Esophagus squamous epithelium (tissue), 5 donors: ENCODE measurements around the gene SORL1-AS1.

Source experiments
- DNase-seq: peaks from one replicate; lab custom pipeline; 2025; lab: John Stamatoyannopoulos, UW
- H3K27ac ChIP-seq, 4 donors: fragments of 200-600 bp; sonication (generic); one replicate each; pipeline ENCODE4 v1.5.1; 2016 to 2019; ENCODE audit warnings: mild to moderate bottlenecking in 1 of 4
- H3K27me3 ChIP-seq, 4 donors: fragments of 200-600 bp; sonication (generic); 1 replicate in 3 of 4; 2 replicates in 1 of 4; pipeline versions ENCODE4 v1.5.1 to v1.6.0; 2017 to 2021; ENCODE audit warnings: antibody characterized with exemption in 1 of 4
- H3K36me3 ChIP-seq, 3 donors: fragments of 200-600 bp; sonication (generic); one replicate each; pipeline ENCODE4 v1.5.1; 2016 to 2019
- H3K4me1 ChIP-seq, 3 donors: fragments of 200-600 bp; sonication (generic); one replicate each; pipeline ENCODE4 v1.5.1; 2017 to 2019
- H3K4me3 ChIP-seq, 4 donors: fragments of 200-600 bp; sonication (generic); 1 replicate in 3 of 4; 2 replicates in 1 of 4; pipeline ENCODE4 v1.5.1; 2016 to 2019; ENCODE audit warnings: mild to moderate bottlenecking in 2 of 4, moderate library complexity in 1 of 4
- H3K9me3 ChIP-seq, 3 donors: fragments of 200-600 bp; sonication (generic); one replicate each; pipeline ENCODE4 v1.5.1; 2016 to 2019
- CTCF ChIP-seq, 6 experiments: fragments of 450-650 bp in 4 of 6; fragments of 200-600 bp in 2 of 6; sonication (generic) in 2 of 6; IDR thresholded peaks; one replicate each; pipeline ENCODE4 v1.5.1; 2016 to 2019; ENCODE audit warnings: antibody characterized with exemption in 6 of 6, mild to moderate bottlenecking in 4 of 6, moderate library complexity in 4 of 6
- POLR2A ChIP-seq, 4 donors: fragments of 450-650 bp; IDR thresholded peaks; one replicate each; pipeline ENCODE4 v1.6.1; 2017; ENCODE audit warnings: antibody characterized with exemption in 4 of 4, mild to moderate bottlenecking in 4 of 4, moderate library complexity in 3 of 4
- WGBS, 2 donors: methylation state at CpG; one replicate each; pipeline ENCODE4 v1.1.5; 2018; 5-methylcytosine and 5-hydroxymethylcytosine counted together
- intact Hi-C: fragments of 100-400 bp; cut with DNase I; formaldehyde crosslinking; loops from one replicate; pipeline ENCODE4 v1.15.0; 2022
- donor health status: DM: yes; HTN: yes; CAD: no.

The SORL1-AS1 gene

GRCh38 chr11:121421149-121421901 lies 31.4 kb downstream of the SORL1-AS1 start:
- Histone ChIP-seq H3K4me3 (no peak overlapping the region), H3K27ac (no peak overlapping the region), H3K4me1 (peaks cover 7 to 20% (median 11%) of the 10 kb centered on the region in 3 donors), H3K9me3 (no peaks in the 10 kb centered on the region), H3K27me3 (peaks cover 0 to under 1% (median 0%) of the 10 kb centered on the region in 4 donors), H3K36me3 (no peaks in the 10 kb centered on the region)
- DNase-seq = no peak
- TF ChIP-seq POLR2A (IDR thresholded peaks at IDR 0.05) = no peak
- TF ChIP-seq CTCF (IDR thresholded peaks at IDR 0.05) = no peak
- intact Hi-C loops = no loop called here
- 53 to 61% methylated on average over 4 of the region's 4 CpGs for WGBS, 2 donors

GRCh38 chr11:121420398-121420797 lies 32.4 kb downstream of the SORL1-AS1 start:
- no peak overlapping the region for H3K4me3 ChIP-seq
- 74 to 75% methylated on average over 2 of the region's 2 CpGs for WGBS, 2 donors
- intact Hi-C loops = no loop called here
- H3K27me3 ChIP-seq = no peaks in the 10 kb centered on the region
- no peaks in the 10 kb centered on the region for H3K9me3 ChIP-seq
- DNase-seq = no peak
- no peaks in the 10 kb centered on the region for H3K36me3 ChIP-seq
- no peak overlapping the region for H3K27ac ChIP-seq
- TF ChIP-seq CTCF (IDR thresholded peaks at IDR 0.05) (no peak), POLR2A (IDR thresholded peaks at IDR 0.05) (no peak)
- H3K4me1 ChIP-seq = peaks cover 7 to 30% (median 20%) of the 10 kb centered on the region in 3 donors

- no peaks in the 10 kb centered on the region for H3K36me3 ChIP-seq
- intact Hi-C loops = no loop called here
- DNase-seq = no peak
- 77 to 79% methylated on average over 4 of the region's 4 CpGs for WGBS, 2 donors
- TF ChIP-seq POLR2A (IDR thresholded peaks at IDR 0.05) (no peak), CTCF (IDR thresholded peaks at IDR 0.05) (no peak)
- no peaks in the 10 kb centered on the region for H3K9me3 ChIP-seq
- no peaks in the 10 kb centered on the region for H3K27me3 ChIP-seq
- H3K4me3 ChIP-seq = no peak overlapping the region
- H3K27ac ChIP-seq = no peak overlapping the region
- H3K4me1 ChIP-seq = peaks cover 7 to 31% (median 20%) of the 10 kb centered on the region in 3 donors
Observed at GRCh38 chr11:121419836-121420235, 32.9 kb downstream of the SORL1-AS1 start.

GRCh38 chr11:121418625-121419114 lies 34.1 kb downstream of the SORL1-AS1 start:
- peaks cover 7 to 31% (median 20%) of the 10 kb centered on the region in 3 donors for H3K4me1 ChIP-seq
- H3K9me3 ChIP-seq = no peaks in the 10 kb centered on the region
- DNase-seq = no peak
- H3K4me3 ChIP-seq = no peak overlapping the region
- no peaks in the 10 kb centered on the region for H3K36me3 ChIP-seq
- intact Hi-C loops = no loop called here
- no peak for TF ChIP-seq CTCF (IDR thresholded peaks at IDR 0.05)
- TF ChIP-seq POLR2A (IDR thresholded peaks at IDR 0.05) = no peak
- 52 to 76% methylated on average over 7 of the region's 7 CpGs for WGBS, 2 donors
- H3K27me3 ChIP-seq = no peaks in the 10 kb centered on the region
- H3K27ac ChIP-seq = peak overlapping the region in 1 of 4 donors; percentile 26

GRCh38 chr11:121417607-121418006 lies 35.2 kb downstream of the SORL1-AS1 start:
- Histone ChIP-seq H3K27me3 (no peaks in the 10 kb centered on the region), H3K27ac (peak overlapping the region in 2 of 4 donors; percentile 37 to 68), H3K4me1 (peaks cover 7 to 31% (median 20%) of the 10 kb centered on the region in 3 donors), H3K9me3 (no peaks in the 10 kb centered on the region), H3K4me3 (no peak overlapping the region), H3K36me3 (no peaks in the 10 kb centered on the region)
- WGBS, 2 donors = 24 to 49% methylated on average over 2 of the region's 2 CpGs
- TF ChIP-seq POLR2A (IDR thresholded peaks at IDR 0.05) (no peak), CTCF (IDR thresholded peaks at IDR 0.05) (no peak)
- intact Hi-C loops = no loop called here
- DNase-seq = no peak
